ENCODE measurements around the gene ZDHHC8. TPM values are rescaled to one million over a fixed set of nuclear protein-coding genes. Genes with fewer than 3 reads are reported as not detected.

Gene ZDHHC8
- total RNA-seq, 1 experiment from 2014 or later = 51.7 TPM

- no peak for DNase-seq
- Mint-ChIP-seq H3K27ac (peak overlapping the region; percentile 34 to 70 (median 65); a peak in 2 of 7 replicates), H3K27me3 (ENCODE audit: low read depth) (no peaks in the 10 kb centered on the region), H3K9me3 (no peaks in the 10 kb centered on the region), H3K4me3 (peak overlapping the region in 1 of 2 experiments; percentile 44; a peak in 1 of 5 replicates), H3K4me1 (peaks cover 12 to 19% of the 10 kb centered on the region in 2 experiments), H3K36me3 (ENCODE audit: insufficient read depth in 1 of 3, low read depth in 3 of 3) (peaks cover 57 to 84% (median 82%) of the 10 kb centered on the region in 3 experiments)
- no peak overlapping the region for H4K8ac ChIP-seq (replicated peaks; ENCODE audit: insufficient read length, low read depth, low read length)
- TF ChIP-seq CTCF (conservative IDR thresholded peaks at IDR 0.05) = no peak
- no peak overlapping the region for H2BK5ac ChIP-seq (ENCODE audit: insufficient read length, low read length)
- no peak overlapping the region for H3K23ac ChIP-seq (ENCODE audit: insufficient read length, low read depth, low read length)
- no peak overlapping the region for H4K91ac ChIP-seq (ENCODE audit: insufficient read length, low read depth, low read length)
- no peak overlapping the region for H3K56ac ChIP-seq (ENCODE audit: insufficient read length, low read depth, low read length)
- H3K4ac ChIP-seq (ENCODE audit: low read depth, low read length) = no peak overlapping the region
- no peak overlapping the region for H2AFZ ChIP-seq (ENCODE audit: low read length)
- H3K18ac ChIP-seq (ENCODE audit: insufficient read length, low read depth, low read length) = no peak overlapping the region
- no peak overlapping the region for H3K4me2 ChIP-seq (ENCODE audit: insufficient read depth, insufficient read length, low read length)
- H3K27me3 ChIP-seq (ENCODE audit: insufficient read depth, low read length) = no peaks in the 10 kb centered on the region
- no peaks in the 10 kb centered on the region for H3K9me3 ChIP-seq (ENCODE audit: control insufficient read depth, low read depth, low read length)
- peaks cover 4% of the 10 kb centered on the region for H3K23me2 ChIP-seq (ENCODE audit: insufficient read length, low read depth, low read length, poor library complexity, severe bottlenecking)
- H2BK12ac ChIP-seq (ENCODE audit: insufficient read length, low read depth, low read length) = no peak overlapping the region
- no peak overlapping the region for H4K5ac ChIP-seq (ENCODE audit: insufficient read length, low read depth, low read length)
- H2BK20ac ChIP-seq (ENCODE audit: low read depth, low read length, poor library complexity, severe bottlenecking) = no peak overlapping the region
- H4K20me1 ChIP-seq (ENCODE audit: control insufficient read depth, insufficient read depth, insufficient read length) = no peaks in the 10 kb centered on the region
- no peak overlapping the region for H2BK15ac ChIP-seq (ENCODE audit: low read depth, low read length)
- H3K79me2 ChIP-seq (ENCODE audit: insufficient read depth, low read length) = peaks cover 43% of the 10 kb centered on the region
- H3K9ac ChIP-seq (ENCODE audit: extremely low read depth, insufficient read length, low read length) = no peak overlapping the region
- H3T11ph ChIP-seq (ENCODE audit: low read length) = no peak overlapping the region
- no peaks in the 10 kb centered on the region for H3K4me1 ChIP-seq (ENCODE audit: insufficient read depth, low read length)
- H2BK120ac ChIP-seq (ENCODE audit: low read depth, low read length, poor library complexity, severe bottlenecking) = no peak overlapping the region
- no peak overlapping the region for H3K14ac ChIP-seq (ENCODE audit: insufficient read depth, low read length)
- WGBS (ENCODE audit: extremely low coverage, insufficient read length, low lambda C conversion rate) = no CpG with 5 or more reads among the region's 22 CpGs
- no peak overlapping the region for H3K27ac ChIP-seq (ENCODE audit: insufficient read length, low read depth, low read length)
- no peak overlapping the region for H2AK5ac ChIP-seq (ENCODE audit: insufficient read length, low read length)
- peaks cover 14% of the 10 kb centered on the region for H3K79me1 ChIP-seq (ENCODE audit: insufficient read depth, low read depth, low read length, poor library complexity, severe bottlenecking)
These were observed 9.7 kb upstream of the ZDHHC8 start for GRCh38 chr22:20121856-20122415.
